ENCODE measurements around the gene AKR1A1.
"Not testable (repeated sequence)": the region's sequence is repeated elsewhere in the genome, so short reads cannot be mapped to it uniquely, and the experiment has no call there.

AKR1A1 gene

DNA sequence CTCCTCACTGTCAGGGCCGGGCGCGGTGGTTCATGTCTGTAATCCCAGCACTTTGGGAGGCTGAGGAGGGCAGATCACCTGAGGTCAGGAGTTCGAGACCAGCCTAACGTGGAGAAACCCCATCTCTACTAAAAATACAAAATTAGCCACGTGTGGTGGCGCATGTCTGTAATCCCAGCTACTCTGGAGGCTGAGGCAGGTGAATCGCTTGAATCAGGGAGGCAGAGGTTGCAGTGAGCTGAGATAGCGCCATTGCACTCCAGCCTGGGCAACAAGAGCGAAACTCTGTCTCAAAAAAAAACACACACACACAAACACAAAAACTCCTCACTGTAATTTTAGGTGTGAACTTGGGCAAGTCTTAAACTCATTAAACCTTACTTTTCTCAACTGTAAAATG lies 26.7 kb upstream of the AKR1A1 start:
- not testable (repeated sequence) for DNase-seq

DNA sequence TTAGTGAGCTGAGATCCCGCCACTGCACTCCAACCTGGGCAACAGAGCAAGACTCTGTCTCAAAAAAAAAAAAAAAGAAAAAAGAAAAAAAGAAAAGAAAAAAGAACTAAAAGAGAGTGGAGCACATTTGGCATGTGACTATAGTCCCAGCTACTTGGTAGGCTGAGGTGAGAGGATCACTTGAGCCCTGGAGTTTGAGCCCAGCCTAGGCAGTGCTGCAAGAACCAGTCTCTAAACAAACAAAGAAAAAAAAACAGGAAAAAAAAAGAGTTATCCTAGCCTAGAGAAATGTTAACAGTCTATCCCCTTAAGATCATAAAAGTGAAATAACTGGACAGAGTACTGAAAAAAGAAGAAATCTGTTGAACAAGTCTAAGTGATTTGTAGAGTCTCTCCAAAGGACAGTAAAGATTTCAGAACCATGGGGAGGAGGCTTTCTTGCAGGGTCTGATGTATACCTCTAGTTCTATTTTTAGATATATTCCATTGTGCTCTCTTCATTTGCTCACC lies 24.4 kb upstream of the AKR1A1 start:
- DNase-seq, result no peak

DNA sequence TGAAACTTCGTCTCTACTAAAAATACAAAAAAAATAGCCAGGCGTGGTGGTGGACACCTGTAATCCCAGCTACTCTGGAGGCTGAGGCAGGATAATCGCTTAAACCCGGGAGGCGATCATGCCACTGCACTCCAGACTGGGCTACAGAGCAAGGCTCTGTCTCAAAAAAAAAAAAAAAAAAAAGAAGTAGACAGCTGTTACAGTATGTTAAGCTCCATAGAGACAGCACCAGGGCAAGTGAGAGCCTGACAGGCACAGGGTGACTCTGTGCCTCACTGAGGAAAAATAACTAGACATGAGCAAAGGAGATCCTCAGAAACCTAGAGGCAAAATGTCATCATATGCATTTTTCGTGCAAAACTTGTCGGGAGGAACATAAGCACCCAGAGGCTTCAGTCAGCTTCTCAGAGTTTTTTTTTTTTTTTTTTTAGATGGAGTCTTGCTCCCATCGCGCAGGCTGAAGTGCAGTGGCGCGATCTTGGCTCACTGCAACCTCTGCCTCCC lies 19.9 kb upstream of the AKR1A1 start:
- DNase-seq, result no peak

DNA sequence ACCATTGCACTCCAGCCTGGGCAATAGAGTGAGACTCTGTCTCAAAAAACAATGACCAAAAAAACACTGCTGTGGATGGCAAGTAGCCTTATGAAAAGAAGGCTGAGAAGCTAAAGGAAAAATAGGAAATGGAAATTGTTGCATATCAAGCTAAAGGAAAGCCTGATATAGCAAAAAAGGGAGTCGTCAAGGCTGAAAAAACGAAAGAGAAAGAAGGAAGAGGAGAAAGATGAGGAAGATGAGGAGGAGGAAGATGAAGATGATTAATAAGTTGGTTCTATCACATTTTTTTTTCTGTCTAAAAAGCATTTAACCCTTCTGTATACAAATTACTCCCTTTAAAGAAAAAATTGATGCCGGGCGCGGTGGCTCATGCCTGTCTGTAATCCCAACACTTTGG lies 18.8 kb upstream of the AKR1A1 start:
- no peak for DNase-seq

DNA sequence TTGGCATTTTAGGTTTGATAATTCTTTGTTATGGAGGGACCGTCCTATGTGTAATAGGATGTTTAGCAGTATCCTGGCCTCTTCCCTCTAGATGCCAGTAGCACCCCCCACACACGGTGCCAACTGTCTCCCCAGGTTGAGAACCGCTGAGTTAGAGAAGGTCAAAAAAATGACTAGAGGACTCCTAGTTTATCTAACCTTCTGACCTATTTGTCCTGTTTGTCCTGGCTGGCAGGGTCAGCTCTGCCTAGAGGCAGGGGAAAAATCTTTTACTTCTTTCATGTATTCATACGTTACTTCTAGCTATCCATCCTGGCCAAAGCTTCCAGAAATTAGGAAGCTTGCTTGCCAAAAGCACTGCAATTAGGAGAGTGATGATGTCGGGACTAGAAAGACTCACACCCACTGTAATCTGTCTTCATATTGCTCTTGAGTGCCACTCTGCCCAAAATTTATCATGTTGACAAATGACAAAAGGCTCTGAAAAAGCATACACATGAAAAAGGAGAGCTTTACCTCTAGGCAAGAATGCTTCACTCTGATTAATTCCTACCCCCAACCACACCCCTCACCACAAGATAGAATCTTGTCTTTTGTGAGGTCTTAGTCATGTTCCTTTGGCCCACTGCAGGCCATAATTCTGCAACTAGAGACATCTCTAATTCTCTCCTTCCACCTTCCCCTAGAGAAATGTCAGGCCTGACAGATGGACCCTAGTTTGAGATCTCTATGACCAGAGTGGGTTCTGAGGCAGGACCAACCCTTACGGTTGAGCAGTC lies 14.4 kb upstream of the AKR1A1 start:
- DNase-seq, result no peak

DNA sequence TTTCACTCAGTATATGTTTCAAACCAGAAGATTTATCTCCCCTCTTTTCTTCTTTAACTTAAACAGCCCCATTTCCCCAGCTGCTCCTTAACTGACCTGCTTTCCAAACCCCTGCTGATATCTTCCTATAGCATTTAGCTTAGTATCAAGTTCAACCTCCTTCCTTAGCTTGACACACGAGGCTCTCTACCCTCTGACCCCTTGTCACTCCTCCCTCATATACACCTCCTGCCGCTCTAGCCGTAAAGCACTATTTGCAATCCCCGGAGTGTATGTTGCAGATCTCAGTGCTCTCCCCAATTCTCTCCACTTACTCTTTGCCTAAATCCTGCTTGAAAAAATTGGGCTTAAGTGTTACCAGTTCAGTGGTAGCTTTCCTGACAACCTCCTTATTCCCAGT lies 13.7 kb upstream of the AKR1A1 start:
- no peak for DNase-seq

DNA sequence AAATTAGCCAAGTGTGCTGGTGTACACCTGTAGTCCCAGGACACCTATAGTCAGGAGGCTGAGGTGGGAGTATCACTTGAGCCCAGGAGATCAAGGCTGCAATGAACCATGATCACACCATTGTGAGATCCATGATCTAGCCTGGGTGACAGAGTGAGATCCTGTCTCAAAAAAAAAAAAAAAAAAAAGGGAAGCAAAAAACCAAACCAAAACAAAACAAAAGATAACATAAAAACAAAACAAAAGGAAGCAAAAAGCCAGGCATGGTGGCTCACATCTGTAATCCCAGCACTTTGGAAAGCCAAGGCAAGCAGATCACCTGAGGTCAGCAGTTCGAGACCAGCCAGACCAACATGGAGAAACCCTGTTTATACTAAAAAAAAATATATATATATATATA lies 9.4 kb upstream of the AKR1A1 start:
- no peak for DNase-seq

DNA sequence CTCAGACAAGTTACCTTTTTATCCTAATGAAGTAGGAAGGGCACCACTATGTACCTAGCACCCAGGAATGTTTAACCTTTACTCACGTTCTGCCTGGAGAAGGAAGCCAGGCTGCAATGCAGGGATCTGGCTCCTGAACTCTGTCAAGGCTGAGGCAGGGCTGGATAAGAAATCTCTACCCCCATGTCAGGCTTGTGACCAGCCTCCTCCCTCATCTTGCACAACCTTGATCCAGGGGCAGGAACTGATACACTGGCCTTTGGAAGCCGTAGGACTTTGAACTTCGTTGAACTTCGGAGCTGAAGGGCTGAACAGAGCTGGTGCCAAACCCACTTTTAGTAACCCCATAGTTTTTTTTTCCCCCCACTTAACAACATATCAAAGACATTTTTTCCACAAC lies 8.0 kb upstream of the AKR1A1 start:
- no peak for DNase-seq

DNA sequence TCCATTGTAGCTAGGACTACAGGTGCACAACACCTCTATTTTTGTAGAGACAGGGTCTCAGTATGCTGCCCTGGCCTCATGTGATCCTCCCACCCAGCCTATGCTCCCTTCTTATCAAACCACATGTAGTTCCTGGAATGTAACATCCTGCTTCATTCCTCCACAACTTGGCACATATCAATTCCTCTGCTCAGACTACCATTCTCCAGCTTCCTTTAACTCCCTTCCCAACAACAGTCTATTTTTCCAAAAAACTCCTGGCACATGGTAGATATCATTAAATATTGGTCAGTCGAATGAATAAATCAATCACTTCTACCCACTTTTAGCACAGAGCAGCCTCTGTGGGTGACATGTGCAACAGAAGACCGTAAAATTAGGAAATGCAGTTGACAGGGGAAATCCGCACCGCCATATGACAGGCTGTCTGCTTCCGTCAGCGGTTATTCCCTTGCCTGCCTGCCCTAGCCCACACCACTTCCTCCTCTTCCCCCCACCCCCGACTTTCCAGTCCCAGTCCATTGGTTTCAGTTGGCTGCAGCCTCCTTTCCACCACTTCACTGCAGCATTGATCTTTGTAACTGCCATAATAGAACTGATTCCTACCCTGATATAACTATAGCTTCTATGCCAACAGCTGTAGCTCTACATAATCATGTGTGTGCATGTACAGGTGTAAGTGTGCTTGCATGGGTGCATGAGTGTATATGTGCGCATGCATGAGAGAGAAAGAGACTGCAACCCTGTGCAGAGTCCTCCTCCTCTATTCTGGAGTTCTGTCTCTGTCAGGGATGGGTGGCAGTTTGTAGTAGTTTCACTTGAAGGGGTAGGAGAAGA lies 6.8 kb upstream of the AKR1A1 start:
- DNase-seq, result no peak

DNA sequence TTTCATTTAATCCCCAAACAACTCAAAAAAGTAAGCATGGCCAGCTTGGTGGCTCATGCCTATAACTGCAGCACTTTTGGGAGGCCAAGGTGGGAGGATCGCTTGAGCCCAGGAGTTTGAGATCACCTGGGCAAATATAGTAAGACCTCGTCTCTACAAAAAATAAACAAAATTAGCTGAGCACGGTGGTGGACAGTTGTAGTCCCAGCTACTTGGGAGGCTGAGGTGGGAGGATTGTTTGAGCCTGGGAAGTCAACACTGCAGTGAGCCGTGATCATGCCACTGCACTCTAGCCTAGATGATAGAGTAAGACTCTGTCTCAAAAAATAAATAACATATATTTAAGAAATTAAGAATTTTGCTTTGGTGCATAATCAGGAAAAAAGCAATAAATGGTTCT lies 6.1 kb upstream of the AKR1A1 start:
- no peak for DNase-seq

DNA sequence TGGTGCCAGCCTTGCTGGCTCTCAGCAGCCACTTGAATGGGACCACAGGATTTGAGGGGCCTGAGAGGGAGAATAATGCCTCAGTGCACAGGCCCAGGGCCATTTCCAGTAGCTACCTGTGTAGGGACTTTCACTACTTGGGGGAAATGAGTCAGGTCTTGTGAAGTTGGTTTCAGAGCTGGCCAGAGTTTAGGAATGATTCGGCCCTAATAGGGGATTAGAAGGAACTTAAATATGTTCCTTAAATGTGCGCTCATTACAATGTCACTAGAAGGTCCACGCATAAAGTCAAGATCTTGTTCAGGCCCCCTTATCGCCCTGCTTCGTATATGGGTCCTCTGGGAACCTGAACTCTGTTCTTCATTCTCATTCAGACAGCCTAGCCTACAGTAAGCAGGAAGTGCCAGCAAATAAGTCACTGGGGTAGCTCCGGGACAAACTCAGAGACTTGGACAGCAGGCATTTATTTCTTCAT lies 5.6 kb upstream of the AKR1A1 start:
- no peak for DNase-seq

DNA sequence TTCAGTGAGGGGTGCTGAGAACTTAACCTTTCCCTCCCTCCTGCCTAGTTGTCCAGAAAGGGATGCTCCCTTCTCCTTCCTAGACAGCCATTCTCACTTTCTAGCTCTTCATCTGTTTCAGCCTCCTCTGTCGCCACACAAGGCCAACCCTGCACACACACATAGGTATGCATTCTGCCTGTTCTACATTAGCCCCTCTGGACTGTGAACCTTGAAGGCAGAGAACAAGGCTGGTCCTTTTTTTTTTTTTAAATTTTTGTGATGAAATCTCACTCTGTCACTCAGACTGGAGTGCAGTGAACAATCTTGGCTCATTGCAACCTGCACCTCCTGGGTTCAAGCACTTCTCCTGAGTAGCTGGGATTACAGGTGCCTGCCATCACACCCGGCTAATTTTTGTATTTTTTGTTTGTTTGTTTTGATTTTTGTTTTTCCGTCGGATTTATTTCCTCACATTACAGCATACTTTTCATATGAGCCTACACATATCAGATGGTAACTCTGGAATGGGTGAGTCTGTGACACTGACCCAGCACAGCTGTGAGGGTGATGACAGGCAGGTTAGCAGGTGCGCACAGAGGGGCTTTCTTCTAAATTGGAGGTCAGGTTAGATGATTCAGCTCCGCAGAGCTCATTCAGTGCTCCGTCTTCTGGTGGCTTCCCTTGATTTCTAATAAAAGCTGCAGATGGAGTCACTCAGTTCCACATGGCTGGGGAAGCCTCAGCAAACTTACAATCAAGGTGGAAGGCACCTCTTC lies 4.9 kb upstream of the AKR1A1 start:
- no peak for DNase-seq

DNA sequence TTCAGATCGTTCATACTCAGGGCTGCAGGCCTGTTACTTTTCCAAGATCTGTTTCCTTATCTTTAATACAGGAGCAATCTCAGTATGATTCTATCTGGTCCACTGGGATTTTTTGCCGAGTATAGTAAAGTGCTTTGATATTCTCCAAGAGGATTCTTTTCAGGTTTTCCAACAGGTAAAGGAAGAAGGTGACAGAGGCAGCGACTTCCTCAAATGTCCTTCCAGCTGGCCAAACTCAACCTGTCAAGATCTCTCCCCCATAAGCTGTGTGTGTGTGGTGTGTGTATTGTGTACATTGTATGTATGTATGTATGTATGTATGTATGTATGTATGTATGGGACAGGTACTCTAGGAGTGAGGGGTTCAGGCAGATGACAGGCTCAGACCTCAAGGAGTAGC lies 1.1 kb downstream of the AKR1A1 start:
- DNase-seq, result no peak

DNA sequence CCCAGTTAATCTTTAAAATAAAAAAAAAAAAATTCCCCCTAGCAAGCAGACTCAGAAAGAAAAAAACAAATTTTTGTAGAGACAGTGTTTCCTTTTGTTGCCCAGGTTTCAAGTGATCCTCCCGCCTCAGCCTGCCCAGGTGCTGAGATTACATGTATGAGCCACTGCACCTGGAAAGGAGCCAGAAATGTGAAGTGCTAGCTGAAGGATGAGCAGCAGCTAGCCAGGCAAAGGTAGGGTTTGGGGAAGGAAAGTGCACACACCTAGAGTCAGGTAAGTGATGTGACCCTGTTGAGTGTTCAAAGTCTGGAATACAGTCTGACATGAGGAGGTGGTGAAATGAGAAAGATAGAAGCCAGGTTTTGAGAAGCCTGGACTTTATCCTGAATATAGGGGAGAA lies 1.7 kb downstream of the AKR1A1 start:
- DNase-seq, result no peak

DNA sequence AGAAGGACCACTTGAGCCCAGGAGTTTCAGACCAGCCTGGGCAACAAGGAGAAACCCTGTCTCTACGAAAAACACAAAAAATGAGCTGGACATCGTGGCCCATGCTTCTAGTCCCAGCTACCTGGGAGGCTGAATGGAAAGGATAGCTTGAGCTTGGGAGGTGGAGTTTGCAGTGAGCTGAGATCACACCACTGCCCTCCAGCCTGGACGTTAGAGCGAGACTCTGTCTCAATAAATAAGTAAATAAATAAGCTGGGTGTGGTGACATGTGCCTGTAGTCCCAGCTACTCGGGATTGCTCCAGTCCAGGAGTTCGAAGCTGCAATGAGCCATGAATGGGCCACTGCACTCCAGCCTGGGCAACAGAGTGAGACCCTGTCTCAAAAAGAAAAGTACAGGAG lies 3.6 kb downstream of the AKR1A1 start:
- DNase-seq, result no peak

DNA sequence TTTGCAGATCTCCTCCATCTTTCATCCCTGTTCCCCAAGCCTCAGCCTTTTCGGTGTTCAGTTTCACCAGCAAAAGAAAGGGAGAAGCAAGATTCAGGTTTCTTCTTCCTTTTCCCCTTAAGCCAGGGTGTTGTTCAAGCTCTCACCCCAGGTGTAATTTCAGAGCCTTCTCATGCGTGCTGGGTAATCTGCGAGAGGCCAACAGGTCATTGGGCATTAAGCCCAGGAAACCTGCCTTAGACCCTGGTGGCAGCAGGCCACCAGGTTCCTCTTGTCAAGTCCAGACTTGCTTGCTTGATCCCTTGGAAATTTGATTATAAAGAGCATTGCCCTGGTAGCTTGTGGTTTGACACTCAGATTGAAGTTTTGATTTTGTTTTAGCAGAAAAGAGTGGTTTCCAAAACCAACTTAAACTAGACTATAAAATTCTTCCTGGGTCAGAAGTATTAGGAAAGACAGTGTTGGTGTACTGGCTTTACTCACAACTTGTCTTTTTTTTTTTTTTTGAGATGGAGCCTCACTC lies 6.9 kb downstream of the AKR1A1 start:
- no peak for DNase-seq

DNA sequence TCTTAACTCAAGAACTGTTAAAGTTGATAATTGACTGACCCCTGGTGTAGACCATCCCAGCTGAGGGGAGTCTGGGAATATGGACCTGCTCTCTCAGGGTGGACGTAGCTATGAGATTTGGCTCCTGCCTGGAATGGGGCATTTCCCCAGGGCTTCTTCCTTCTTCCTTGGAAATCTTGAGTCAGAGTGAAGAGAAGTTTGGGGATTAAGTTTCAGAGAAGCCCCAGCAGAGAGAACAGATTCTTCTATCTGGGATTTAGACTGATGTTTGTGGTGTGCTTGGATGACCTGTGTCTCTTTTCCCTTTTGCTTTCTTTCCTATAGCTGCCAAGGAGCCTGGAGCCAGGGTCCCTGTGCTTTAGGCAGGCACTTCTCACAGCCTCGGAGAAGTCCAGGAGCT lies 13.2 kb downstream of the AKR1A1 start:
- no peak for DNase-seq

DNA sequence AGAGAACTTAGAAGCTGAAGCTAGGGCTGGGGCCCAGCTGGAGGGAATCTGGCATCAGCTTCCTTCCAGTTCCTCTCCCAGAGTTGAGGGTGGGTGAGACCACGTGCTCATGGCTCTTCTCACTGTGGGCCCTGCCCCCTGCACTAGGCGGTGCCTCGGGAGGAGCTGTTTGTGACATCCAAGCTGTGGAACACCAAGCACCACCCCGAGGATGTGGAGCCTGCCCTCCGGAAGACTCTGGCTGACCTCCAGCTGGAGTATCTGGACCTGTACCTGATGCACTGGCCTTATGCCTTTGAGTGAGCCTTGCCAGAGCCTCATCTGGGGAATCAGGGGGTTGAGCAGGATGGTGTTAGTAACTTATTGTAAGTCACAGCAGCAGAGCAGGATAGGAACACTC lies 16.1 kb downstream of the AKR1A1 start:
- no peak for DNase-seq

DNA sequence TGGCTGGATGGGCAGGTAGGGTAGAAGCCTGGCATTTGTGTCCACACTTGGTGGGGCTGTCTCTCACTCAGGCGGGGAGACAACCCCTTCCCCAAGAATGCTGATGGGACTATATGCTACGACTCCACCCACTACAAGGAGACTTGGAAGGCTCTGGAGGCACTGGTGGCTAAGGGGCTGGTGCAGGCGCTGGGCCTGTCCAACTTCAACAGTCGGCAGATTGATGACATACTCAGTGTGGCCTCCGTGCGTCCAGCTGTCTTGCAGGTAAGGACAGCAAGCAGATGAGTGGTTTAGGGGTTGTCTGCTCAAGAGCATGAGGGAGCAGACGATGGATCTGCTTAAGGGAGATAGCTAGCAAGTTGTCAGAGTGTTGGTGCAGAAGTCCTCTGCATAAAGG lies 17.3 kb downstream of the AKR1A1 start:
- DNase-seq, result no peak

DNA sequence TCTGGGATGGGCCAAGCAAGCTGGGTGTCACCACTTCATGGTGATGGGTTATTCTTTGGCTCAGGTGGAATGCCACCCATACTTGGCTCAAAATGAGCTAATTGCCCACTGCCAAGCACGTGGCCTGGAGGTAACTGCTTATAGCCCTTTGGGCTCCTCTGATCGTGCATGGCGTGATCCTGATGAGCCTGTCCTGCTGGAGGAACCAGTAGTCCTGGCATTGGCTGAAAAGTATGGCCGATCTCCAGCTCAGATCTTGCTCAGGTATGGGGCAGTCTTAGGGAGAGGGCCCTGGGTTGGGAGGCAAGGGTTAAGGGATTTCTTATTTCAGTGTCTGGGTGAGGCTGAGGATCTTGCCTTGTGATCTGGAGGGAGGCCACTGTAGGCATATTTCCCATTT lies 17.8 kb downstream of the AKR1A1 start:
- DNase-seq, result no peak

DNA sequence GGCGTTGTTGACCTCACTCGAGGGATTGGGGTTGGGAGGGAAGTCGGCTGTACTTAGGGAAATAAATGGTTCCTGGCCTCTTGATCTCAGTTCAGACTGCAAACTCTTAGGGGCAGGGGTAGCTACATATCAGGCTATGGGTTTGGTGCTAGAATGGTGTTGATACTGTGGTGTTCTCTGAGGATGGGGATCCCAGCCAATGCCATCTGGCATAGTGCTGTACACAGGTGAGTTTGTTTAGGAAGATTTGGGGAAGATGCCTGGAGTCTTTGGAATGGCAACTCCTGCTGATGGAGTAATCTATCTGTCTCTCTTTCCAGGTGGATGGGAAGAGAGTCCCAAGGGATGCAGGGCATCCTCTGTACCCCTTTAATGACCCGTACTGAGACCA lies 18.9 kb downstream of the AKR1A1 start:
- no peak for DNase-seq

DNA sequence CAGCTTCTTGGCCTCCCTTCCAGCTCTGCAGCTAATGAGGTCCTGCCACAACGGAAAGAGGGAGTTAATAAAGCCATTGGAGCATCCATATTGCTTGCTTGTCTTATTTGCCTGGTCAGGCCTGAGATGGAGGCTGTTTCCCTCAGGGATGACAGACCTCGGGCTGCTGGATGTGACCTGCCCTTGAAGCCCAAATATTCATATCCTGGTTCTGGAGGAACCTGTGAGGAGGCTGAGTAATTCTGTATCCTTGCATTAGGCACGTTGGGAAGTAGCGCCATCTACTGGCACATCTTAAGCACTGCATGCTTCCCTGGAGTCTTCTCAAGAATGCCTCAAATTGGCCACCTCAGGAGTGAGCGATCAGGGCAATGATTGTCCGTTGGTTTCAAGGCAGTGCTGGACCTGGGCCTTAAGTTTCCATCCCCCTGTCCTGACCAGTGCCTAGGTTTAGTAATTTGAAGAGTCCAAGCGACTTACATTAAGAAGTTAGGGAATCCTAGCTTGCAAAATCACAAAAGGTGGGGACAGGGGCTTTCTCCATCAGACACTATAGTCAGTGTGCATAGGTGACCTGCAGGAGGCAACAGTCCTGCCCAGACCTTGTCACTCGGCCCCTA lies 19.4 kb downstream of the AKR1A1 start:
- DNase-seq, result peak; percentile 64

DNA sequence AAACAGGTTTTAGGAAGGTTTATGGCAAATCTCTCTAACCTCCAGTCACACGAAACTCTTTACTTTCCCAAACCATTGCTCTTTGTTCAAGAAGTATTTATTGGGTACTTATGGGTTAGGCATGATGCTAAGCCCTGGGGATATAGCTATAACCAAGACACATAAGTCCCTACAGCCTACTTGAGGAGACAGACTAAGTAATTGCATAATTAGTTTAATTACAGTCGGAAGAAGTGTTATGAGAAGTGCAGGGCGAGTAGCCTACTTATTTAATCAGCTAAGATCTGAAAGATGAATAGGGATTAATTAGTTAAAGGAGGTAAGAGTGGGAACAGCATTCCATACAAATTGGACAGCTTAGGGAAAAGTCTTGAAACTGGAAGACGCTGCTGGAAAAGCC lies 20.0 kb downstream of the AKR1A1 start:
- no peak for DNase-seq
